ENCODE data around the gene IL12RB1.

DNA sequence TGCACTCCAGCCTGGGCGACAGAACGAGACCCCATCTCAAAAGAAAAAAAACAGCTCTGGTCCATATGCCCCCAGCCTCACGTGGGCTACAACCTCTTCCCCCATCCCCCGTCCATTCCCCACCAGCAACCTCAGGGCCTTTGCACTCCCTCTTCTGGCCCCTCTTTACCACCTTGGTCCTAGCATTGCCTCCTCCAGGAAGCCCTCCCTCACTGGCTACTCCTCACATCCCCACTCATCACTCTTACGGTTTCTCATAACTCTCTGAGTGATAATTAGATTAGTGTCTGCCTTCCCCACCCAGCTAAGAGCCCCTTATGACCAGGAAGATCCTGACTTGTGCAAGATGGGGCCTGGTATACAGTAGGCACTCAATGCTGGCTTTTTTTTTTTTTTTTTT is 30.8 kb downstream of the IL12RB1 start:
- TF ChIP-seq, protein P1, sequence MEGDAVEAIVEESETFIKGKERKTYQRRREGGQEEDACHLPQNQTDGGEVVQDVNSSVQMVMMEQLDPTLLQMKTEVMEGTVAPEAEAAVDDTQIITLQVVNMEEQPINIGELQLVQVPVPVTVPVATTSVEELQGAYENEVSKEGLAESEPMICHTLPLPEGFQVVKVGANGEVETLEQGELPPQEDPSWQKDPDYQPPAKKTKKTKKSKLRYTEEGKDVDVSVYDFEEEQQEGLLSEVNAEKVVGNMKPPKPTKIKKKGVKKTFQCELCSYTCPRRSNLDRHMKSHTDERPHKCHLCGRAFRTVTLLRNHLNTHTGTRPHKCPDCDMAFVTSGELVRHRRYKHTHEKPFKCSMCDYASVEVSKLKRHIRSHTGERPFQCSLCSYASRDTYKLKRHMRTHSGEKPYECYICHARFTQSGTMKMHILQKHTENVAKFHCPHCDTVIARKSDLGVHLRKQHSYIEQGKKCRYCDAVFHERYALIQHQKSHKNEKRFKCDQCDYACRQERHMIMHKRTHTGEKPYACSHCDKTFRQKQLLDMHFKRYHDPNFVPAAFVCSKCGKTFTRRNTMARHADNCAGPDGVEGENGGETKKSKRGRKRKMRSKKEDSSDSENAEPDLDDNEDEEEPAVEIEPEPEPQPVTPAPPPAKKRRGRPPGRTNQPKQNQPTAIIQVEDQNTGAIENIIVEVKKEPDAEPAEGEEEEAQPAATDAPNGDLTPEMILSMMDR (IDR thresholded peaks at IDR 0.05), result no peak
- TF ChIP-seq POLR2A (IDR thresholded peaks at IDR 0.05), result no peak

Data from thyroid gland (tissue), 4 donors.